ENCODE data around the gene ZNF12.

DNA sequence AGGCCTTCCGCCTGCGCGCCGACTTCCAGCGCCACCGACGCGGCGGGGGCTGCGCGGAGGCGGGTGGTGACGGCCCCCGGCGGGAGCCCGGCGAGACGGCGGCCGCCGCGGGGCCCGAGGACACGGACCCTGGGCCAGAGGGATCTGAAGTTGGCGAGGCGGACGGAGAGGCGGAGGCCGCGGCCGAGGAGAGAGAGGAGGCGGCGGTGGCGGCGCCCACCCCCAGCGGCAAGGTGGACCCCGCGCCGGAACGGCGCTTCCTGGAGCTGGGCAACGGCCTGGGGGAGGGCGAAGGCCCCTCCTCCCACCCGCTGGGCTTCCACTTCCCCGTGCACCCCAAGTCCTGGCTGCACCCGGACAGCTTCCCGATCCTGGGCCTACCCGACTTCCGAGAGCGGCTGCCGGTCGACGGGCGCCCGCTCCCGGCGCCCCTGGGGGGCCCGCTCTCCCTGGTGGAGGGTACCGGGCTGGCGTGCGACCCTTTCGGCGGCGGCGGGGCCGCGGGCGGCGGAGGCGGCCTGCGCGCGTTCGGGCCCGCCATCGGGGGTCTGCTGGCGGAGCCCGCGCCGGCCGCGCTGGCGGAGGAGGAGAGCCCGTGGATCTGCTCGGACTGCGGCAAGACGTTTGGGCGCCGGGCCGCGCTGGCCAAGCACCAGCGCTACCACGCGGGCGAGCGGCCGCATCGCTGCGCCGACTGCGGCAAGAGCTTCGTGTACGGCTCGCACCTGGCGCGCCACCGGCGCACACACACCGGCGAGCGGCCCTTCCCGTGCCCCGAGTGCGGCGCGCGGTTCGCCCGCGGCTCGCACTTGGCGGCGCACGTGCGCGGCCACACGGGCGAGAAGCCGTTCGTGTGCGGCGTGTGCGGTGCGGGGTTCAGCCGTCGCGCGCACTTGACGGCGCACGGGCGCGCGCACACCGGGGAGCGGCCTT lies 53.4 kb downstream of the ZNF12 start:
- TF ChIP-seq, protein P1, sequence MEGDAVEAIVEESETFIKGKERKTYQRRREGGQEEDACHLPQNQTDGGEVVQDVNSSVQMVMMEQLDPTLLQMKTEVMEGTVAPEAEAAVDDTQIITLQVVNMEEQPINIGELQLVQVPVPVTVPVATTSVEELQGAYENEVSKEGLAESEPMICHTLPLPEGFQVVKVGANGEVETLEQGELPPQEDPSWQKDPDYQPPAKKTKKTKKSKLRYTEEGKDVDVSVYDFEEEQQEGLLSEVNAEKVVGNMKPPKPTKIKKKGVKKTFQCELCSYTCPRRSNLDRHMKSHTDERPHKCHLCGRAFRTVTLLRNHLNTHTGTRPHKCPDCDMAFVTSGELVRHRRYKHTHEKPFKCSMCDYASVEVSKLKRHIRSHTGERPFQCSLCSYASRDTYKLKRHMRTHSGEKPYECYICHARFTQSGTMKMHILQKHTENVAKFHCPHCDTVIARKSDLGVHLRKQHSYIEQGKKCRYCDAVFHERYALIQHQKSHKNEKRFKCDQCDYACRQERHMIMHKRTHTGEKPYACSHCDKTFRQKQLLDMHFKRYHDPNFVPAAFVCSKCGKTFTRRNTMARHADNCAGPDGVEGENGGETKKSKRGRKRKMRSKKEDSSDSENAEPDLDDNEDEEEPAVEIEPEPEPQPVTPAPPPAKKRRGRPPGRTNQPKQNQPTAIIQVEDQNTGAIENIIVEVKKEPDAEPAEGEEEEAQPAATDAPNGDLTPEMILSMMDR (IDR thresholded peaks at IDR 0.05): no peak
- no peak for TF ChIP-seq EZH2 (IDR thresholded peaks at IDR 0.05; ENCODE audit: borderline replicate concordance, insufficient read depth, low read depth, low read length, poor library complexity, severe bottlenecking)

Data from B cell (primary cell).